Thyroid gland (tissue), 4 donors: ENCODE measurements around the gene TYW1B.
"Not testable (repeated sequence)": the region's sequence is repeated elsewhere in the genome, so short reads cannot be mapped to it uniquely, and the experiment has no call there.

Experiments
- POLR2A ChIP-seq, 2 donors: fragments of 450-650 bp; IDR thresholded peaks; one replicate each; pipeline ENCODE4 v1.6.1; 2017; ENCODE audit warnings: antibody characterized with exemption in 2 of 2, mild to moderate bottlenecking in 2 of 2, moderate library complexity in 1 of 2
- TF ChIP-seq, protein P1 (sequence below), 6 experiments: fragments of 200-600 bp in 3 of 6; fragments of 450-650 bp in 3 of 6; sonication (generic) in 3 of 6; IDR thresholded peaks; one replicate each; pipeline ENCODE4 v1.5.1; 2016 to 2019; ENCODE audit warnings: antibody characterized with exemption in 6 of 6, mild to moderate bottlenecking in 2 of 6, inconsistent platforms in 1 of 6, moderate library complexity in 1 of 6

DNA sequence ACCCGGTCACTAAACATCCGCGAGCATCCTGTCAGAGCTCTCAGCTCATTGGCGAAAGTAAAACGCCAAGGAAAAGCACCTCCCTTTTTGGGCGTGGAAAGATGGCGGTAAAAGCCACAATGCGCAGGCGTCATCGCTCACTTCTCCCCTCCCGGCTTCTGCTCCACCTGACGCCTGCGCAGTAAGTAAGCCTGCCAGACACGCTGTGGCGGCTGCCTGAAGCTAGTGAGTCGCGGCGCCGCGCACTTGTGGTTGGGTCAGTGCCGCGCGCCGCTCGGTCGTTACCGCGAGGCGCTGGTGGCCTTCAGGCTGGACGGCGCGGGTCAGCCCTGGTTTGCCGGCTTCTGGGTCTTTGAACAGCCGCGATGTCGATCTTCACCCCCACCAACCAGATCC, 1.3 kb upstream of the TYW1B start:
- TF ChIP-seq POLR2A (IDR thresholded peaks at IDR 0.05): peak; percentile 92 to 96
- TF ChIP-seq, protein P1, sequence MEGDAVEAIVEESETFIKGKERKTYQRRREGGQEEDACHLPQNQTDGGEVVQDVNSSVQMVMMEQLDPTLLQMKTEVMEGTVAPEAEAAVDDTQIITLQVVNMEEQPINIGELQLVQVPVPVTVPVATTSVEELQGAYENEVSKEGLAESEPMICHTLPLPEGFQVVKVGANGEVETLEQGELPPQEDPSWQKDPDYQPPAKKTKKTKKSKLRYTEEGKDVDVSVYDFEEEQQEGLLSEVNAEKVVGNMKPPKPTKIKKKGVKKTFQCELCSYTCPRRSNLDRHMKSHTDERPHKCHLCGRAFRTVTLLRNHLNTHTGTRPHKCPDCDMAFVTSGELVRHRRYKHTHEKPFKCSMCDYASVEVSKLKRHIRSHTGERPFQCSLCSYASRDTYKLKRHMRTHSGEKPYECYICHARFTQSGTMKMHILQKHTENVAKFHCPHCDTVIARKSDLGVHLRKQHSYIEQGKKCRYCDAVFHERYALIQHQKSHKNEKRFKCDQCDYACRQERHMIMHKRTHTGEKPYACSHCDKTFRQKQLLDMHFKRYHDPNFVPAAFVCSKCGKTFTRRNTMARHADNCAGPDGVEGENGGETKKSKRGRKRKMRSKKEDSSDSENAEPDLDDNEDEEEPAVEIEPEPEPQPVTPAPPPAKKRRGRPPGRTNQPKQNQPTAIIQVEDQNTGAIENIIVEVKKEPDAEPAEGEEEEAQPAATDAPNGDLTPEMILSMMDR (IDR thresholded peaks at IDR 0.05): not testable (repeated sequence)
